Middle frontal gyrus (tissue), 1 donor: Measurements from ENCODE around the gene CHTOP.
"Not testable (repeated sequence)": the region's sequence is repeated elsewhere in the genome, so short reads cannot be mapped to it uniquely, and the experiment has no call there.

ENCODE experiments used
- DNase-seq: peaks from one replicate; pipeline ENCODE4 v3.0.0-alpha.2; 2015; ENCODE audit warnings: low spot score; ENCODE audit errors: extremely low spot score

The CHTOP gene, protein sequence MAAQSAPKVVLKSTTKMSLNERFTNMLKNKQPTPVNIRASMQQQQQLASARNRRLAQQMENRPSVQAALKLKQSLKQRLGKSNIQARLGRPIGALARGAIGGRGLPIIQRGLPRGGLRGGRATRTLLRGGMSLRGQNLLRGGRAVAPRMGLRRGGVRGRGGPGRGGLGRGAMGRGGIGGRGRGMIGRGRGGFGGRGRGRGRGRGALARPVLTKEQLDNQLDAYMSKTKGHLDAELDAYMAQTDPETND

DNA sequence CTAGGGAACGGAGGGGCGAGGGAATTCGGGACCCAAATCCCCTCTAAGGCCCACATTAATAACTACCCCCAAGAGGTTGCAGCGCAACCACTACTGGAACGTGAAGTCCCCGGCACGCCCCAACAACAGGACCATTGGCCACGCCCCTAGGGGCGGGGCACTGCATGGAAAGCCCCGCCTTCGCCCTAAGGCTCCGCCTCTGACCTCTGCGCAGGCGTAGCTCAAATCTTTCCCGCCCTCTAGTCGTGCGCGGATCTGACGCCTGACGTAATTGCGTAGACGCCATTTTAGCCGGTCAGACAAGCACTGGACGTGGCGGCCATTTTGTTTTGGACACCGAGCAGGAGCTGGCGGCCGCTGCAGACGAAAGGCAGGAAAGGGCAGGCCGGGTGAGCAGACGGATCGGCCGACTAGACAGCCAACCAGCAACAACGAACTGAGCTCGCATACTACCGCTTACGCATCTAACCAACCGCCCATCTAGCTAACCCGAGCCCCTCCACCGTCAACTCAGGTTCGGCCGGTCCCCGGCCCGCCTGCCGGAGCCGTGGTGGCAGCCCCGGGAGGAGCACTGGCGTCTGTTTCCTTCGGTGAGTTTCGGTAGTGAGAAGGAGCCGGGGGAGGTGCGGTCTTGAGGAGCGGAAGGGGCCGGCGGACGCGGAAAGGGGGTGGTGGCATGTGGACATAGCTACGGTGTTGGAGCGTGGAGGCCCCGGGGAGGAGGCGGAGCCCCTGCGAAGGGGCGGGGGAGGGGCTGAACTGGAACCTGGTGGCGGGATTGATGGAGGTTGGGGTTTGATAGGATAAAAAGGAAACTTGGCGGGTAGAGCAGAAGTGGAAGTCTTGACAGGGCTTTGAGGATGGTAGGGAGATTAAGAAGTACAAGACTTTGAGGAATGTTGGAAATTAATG lies at the start of gene CHTOP:
Gene CHTOP, plus strand, starts transcription at position 313 of the 912 bp plus-strand sequence. CDS start 2,523 bp downstream, outside the sequence.
- peak; percentile 99 for DNase-seq

DNA sequence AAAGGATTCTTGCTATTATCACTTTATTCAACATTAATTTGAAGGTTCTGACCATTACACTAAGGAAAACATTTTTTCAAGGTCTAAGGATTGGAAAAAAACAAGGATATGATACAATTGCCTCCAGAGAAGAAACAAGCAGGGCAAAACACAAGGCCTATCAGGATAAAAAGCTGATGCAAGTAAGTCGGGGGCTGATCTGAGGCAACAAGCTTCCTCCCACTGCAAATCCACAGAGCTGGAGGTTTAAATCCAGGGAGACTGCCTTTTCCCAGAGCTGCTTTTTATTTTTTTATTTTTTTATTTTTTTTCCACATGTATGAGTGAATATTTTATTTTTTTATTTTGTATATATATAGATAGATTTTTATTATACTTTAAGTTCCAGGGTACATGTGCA lies 48.9 kb upstream of the CHTOP start:
- no peak for DNase-seq

DNA sequence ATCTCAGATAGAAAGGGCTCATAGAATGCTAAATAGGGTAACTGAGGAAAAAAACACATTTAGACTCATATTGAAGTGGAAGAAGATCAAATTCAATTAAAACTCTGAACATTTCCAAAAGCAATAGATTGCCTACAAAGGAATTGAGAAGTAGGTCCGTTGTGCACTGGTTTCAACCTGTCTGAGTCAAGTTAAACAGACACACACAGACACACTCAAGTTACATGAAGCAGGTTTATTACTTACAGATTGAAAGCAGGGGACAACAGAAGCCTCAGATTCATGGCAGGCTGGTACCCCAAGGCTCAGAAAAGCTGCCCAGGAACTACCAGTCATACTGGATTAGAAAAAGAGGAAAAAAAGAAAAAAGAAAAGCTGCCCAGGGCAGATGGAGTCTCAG lies 47.5 kb upstream of the CHTOP start:
- DNase-seq = no peak

DNA sequence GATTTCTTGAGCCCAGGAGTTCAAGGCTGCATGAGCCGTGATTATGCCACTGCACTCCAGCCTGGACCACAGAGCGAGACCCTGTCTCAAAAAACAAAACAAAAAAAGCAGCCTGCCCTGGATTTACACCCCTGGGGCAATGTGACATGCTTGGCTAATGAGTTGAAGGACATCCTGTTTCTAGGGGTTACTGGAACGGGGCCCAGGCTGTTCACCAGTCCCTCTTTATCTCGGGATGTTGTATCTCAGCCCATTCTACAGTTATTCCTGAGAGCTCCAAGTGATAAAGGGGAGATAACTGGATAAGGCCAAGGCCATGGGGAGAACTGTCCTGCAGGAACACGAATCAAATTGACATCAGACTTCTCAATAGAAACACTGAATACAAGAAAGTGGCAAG lies 46.6 kb upstream of the CHTOP start:
- no peak for DNase-seq

DNA sequence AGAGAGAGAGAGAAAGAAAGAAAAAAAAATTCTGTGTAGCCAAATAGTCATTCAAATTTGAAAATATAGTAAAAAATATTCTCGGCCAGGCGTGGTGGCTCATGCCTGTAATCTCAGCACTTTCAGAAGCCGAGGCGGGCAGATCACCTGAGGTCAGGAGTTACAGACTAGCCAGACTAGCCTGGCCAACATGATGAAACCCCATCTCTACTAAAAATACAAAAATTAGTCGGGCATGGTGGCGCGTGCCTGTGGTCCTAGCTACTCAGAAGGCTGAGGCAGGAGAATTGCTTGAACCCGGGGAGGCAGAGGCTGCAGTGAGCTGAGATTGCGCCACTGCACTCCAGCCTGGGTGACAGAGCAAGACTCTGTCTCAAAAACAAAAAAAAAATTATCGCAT lies 45.8 kb upstream of the CHTOP start:
- not testable (repeated sequence) for DNase-seq

DNA sequence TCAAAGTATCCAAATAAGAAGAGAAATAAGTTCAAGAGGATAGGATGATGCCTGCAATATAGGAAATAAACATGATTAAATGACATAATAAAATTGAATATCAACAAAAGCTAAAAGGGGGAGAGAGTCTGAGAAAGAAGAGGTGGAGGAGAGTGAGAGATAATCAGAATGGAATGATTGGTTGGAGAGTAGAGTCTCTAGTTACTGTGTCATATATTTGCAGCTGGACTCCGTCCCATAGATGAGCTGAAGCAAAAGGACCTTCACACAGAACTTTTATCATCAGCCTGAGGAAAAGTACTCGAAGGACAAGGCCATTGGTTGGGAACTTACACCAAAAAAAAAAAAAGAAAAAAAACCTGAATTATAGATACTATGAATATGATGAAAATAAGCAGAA lies 45.4 kb upstream of the CHTOP start:
- no peak for DNase-seq

DNA sequence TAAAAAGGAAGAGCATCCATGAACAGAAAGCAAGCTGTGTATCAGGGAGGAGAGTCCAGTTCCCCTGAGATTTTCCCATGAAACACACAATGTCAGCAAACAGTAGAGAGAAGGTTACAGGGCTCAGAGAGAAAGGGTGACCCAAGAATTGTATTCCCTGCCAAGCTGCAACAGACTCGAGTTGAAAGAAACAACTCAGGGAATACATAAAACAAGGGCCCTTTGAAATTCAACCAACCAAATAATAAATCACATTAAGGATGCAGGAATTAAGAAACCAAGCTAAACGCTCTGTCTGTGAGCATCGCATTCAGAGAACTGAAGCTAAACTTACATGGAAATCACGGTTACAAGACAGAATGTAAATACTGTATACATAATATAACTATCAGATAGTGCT lies 41.1 kb upstream of the CHTOP start:
- no peak for DNase-seq

DNA sequence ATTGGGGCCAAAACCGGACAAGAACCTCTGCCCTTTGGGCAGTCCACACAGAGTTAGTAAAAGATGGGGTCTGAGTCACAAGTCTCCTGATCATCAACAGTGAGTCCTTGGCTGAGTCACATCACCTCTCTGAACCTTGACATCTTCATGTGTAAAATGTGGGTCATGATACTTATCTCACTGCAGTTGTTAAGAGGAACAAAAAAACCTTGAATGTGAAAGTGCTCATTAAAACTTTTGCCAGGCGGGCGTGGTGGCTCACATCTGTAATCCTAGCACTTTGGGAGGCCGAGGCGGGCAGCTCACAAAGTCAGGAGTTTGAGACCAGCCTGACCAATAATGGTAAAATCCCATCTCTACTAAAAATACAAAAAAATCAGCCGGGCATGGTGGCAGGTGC lies 36.7 kb upstream of the CHTOP start:
- DNase-seq = no peak

DNA sequence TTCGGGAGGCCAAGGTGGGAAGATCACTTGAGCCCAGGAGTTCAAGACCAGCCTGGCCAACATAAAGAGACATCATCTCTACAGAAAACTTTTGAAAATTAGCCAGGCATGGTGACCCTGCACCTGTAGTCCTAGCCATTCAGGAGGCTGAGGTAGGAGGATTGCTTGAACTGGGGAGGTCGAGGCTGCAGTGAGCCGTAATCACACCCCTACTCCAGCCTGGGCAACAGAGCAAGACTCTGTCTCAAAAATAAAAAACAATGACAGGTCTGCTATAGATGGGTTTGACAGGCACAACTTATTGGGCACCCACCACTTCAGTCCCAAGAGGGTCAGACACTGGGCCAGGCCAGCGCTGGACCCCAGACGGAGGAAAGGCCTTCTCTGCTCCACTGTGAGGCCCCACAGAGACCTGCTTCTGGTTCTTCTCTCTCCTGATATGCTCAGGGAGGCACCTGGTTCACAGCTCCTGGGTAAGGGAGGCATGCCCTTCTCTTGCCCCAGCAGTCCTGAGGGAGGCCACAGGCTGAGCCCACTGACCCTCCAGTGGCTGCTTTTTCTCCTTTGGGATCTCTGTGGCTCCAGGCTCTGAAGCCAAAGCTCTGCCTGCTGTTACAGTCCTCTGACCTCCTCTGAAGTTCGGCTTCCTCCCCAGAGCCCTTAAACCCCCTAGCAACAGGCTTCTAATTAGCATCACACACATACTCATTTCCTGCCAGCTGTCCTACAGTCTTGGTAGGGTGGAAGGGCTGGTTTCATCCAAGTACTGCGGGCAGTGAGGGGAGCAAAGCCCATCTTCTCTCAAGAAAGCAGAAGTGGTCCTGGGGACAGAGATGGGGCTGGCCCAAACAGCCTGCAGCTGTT lies 35.3 kb upstream of the CHTOP start:
- no peak for DNase-seq

DNA sequence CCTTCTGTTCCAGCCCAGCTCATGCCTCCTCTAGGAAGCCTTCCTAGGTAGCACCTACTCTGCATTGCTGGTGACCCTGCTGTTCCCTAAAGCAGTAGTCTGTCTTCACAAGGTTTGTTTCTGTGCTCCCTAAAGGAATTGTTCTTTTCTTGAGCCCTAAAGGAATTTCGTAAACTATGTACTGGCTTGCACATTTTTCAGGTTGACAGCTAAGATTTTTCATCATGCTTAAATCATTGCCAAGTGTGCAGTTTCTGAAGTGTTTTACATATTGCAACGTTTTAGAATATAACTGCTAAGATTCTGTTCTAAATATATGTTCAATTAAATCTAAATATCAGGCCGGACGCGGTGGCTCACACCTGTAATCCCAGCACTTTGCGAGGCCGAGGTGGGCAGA lies 34.0 kb upstream of the CHTOP start:
- DNase-seq = no peak

DNA sequence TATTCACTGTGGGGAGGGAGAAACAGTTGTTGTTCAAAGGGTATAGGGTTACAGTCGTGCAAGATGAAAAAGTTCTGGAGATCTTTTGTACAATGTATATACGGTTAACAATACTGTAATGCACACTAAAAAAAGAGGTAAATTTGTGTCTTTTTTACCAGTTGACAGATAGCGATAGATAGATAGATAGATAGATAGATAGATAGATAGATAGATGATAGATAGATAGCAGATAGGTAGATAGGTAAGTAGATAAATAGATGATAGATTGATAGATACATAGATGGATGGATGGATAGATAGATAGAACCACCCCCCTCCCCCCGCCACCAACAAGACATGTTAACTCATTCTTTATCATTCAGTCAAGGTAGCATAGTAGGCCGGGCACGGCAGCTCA lies 31.1 kb upstream of the CHTOP start:
- no peak for DNase-seq

DNA sequence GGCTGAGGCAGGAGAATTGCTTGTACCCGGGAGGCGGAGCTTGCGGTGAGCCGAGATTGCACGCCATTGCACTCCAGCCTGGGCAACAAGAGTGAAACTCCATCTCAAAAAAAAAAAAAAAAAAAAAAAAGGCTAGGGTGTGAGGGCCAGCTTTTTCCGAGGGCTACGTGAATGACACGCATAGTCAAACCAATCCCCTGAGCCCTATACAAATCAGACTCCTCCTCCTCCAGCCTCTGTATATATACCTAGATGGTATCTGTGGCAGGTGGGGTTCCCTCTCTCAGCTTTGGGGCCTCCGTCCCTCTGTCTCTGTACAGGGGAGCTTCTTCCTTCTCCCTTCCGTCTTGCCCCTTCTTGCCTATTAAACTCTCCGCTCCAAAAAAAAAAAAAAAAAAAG lies 27.7 kb upstream of the CHTOP start:
- no peak for DNase-seq

DNA sequence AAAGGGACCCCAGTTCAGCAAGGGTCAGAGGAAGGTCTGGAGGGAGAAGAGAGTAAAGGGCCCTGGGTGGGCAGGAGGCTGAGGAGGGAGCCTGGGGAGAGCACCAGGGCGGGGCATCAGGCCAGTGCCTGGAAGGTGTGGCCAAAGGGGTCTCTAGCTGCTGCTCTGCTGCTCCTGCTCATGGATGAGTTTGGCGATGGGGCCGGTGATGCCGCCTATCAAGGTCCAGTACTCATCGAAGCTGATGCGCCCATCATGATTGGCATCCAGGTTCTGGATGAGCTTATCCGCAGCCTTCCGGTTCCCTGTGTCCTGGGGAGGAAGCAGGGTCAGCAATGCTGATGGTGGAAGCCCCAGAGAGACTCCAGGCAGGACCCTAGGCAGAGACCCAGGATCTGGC lies 26.5 kb upstream of the CHTOP start:
- DNase-seq = no peak

DNA sequence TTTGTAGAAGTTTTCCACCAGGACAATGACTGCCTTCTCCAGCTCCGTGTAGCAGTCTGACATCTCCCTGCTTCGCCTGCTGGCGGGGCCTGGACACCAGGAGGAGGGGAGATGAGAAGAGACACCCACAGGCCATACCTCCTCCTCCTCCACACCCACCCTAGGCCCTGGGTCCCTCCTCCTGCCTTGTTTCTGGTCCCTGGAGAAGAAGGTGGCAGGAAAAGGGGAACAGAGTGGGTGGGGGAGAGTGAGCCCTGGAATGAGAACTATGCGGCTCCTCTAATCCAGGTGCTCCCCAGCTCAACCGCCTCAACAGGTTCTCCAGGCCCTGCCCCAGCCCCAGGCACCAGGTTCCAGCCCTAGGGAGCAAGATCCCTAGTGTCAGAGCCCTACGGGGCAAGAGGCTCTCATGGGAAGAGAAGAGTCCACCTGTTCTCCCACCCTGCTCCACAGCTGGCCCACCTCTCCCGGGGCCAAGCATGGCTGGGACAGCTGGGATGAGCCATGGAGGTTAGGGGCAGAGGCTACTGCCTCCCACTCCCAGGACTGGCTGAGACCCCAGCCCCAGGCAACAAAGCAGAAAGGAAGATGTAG lies 25.7 kb upstream of the CHTOP start:
- DNase-seq = no peak

DNA sequence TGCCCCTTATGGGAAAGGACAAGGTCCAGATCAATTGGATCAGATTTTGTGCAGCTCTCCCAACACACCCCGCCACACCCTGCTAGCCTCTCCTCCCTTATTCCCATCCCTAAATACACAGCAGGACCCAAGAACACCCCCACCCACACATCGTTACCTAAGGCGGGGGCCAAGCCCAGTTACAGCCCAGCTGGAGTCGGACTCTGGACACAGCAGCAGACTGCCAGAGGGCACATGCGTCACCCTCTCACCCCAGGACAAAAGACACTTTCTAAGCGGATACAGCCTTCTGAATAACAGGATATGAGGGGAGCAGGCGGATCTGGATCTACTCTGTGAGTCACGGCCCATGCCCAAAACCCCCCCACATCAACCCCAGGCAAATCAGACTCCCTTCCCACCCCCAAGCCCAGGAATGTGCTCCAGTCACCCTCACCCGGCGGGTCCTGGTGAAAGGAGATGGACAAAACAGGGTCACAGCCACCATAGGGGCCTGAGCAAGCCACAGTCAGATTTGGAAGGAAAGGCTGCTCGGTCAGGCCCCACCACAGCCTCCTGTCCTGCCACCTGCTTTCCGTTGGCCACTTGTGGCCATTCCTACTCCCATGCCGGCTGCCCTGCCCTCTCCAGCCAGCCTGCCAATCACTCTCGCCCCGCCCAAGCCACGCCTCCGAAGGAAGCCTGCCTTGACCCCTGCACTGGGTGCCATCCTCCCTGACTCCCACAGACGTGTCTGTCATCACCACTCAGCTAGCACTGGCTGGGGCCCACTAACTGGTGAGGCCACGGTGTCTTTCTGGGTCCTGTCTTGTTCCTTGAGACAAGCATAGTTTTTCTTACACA lies 24.9 kb upstream of the CHTOP start:
- peak; percentile 8 for DNase-seq

DNA sequence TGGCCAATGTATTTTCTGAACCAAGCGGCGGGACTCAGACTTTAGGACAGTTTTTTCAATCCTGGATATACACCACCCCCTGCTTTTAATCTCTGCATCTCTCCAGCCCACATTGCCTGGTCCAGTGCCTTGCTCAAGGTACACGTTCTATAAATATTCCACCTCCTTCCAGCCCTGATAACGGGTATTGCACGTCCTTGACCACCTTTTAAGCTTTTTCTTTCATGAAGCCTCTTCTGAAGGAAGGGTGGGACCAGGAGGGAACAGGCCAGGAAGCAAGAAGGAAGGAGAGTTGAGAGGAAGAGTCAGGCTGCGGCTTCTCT lies 24.3 kb upstream of the CHTOP start:
- no peak for DNase-seq

DNA sequence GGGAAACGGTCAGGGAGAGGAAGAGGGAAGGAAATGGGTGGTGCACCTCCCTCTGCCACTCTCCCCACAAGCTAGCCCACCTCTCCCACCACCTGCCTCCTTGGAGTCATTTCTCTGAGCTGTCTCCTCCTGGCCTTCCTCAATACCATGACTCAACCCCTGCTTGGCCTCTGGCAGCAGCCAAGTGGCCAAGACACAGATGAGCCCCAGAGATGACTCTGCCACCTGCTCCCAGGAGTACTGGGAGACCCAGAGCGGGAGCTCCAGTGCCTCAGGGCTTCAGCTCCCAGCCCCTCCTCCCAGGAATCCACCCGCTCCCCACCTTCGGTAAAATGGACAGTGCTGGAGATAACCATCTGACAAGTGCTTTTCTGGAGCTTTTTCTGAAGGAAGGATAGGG lies 23.5 kb upstream of the CHTOP start:
- no peak for DNase-seq

DNA sequence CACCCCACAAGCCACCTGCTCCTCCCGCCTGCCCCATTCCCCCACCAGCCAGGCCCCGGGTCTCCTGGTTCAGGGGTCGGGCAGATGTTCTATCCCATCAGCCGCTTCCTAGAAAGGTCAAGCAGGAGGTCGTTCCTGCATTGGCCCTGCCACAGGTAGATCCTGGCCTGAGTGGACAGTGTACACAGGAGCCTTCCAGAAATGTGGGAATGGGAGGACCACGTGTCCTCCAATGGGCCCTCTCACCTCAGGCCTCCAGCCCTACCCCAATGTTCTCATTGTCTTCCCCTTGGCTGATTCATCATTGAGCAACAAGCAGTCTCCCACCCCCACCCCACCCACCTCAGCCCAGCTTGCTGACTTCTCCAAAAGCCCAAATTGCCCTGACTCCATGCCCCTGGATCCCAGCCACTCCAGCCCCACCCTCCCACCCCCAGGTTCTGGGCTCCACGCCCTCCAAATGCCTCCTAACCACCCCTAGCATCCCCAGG lies 23.0 kb upstream of the CHTOP start:
- no peak for DNase-seq

DNA sequence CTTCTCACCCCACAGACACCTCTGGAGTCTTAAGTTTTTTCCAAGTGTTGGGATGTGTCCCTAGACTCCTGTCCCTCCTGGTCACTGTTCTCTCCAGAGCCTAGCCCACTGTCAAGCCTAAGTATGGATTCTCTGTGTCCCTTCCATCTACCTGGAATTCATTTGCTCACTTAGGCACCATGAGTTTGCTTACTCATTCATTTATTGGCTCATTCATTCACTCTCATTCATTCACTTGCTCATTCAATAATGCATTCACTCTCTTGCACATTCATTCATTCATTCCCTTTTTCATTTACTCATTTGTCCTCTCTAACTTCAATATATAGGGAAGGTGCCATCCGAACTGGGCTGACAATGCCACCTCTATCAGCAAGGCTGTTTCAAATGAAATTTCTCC lies 22.5 kb upstream of the CHTOP start:
- DNase-seq = no peak

DNA sequence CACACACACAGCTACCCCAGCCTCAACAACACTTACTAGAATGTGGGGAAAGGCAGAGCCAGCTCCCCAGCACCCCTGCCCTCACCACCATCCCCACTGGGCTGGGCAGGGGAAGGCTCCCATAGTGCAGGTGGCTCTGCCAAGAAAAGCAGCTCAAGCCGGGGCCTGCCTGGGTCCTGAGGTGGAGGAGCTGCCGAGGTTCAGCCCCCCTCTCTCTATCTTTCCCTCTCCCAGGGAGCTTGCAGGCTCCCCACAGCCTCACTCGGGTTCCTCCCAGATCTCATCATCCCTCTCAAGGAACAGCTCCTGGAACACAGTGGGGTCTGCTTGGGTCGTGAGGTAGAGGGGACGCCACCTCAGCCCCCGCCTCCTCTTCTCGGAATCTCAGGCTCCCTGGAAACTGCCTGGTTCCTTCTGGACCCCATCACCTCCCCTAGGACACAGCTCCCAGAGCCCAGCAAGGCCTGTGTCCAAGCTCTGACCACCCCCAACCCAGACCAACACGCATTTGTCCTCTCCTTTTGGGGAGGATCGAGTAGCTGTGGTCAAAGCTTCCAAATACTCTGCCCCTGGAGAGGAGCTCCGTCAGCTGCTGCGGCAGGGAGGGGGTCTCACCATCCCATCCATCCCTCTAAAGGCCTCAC lies 21.6 kb upstream of the CHTOP start:
- no peak for DNase-seq
